ENCODE measurements around the gene DONSON.

The DONSON gene

DNA sequence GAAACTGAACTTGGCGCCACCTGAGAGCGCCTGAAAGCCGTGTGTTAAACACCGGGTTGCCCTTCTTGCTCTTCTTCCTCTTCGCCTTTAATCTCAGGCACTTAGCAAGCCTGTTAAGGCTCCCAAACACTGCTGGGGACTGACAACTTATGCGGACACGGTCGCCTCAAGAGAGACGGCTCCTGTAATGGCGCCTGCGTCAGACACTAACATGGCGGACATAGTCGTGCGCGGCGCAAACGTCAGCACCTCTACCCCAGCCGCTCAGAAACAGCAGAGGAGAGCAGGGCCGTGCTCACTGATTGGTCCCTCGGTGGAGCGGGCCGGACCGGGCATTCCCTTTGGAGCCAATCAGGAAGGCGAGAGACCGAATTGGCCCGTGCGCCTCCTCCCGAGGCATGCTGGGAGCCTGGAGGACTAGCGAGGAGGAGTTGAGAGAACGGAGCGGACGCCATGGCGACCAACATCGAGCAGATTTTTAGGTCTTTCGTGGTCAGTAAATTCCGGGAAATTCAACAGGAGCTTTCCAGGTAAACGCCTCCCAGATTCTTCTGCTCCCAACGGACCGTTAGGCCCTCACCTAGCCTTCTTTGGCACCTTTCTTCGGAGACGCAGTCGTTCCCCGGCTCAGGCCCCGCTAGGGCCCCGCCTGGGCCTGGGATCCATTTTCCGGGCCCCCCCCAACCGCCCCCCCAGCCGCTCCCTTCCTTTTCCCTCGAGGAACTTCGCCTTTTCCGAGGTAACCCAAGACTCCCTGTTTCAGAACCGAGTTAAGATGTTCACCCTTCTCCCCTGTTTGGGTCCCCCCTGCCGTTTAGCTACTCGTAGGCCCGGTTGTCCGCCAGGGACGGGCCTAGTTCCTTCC, 45.6 kb downstream of the DONSON start, which contains the start of gene SON:
Gene SON (plus strand): TSS at position 399 of the 865 bp plus-strand sequence. CDS start 55 bp downstream, at position 454.
- in situ Hi-C loops (cut with MboI; ENCODE audit: low sequenced_read_pairs) = no loop called here

DNA sequence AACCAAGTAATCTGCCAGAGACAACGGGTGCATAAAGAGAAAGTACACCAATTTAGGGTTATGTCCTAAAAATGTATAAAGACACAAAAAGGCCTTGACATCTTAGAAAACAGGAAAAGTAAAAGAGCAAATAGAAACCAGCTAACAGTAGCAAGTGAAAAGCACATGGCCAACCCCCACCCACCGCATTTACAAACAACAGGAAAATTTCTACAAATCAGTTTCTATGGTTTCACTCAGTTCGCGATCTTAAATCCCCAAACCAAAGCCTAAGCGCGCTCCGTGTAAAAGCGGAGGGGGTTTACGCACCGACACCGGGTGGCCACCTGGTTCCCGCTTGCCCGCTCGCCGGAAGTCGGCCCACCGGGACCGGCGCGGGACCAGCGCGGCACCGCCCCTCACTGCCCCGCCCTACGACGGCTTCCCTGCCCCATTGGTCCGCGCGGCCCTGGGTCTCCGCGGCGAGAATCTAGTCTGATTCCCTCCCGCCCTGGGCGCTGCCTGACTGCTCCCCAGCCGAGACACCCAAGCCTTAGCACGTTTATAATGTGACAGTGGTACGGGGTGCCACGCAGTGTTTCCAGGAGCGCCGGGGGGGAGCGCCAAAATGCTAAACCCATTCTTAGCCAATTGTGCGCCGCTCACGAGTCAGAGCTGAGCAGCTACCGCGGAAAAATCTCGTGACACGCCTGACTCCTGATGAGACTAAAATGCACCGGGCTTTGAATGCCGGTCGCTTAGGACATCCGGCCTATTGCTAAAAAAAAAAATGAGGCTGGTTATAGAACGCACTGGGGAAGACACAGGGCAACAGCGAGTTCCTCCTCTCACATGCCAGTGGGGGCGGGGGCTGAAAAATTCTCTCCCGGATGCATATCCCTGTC, 46.5 kb downstream of the DONSON start, which contains the start of gene GART:
Gene GART (minus strand): TSS at position 362 of the 884 bp plus-strand sequence. CDS start 2,802 bp downstream, outside the sequence.
- in situ Hi-C loops (cut with MboI; ENCODE audit: low sequenced_read_pairs) = no loop called here

DNA sequence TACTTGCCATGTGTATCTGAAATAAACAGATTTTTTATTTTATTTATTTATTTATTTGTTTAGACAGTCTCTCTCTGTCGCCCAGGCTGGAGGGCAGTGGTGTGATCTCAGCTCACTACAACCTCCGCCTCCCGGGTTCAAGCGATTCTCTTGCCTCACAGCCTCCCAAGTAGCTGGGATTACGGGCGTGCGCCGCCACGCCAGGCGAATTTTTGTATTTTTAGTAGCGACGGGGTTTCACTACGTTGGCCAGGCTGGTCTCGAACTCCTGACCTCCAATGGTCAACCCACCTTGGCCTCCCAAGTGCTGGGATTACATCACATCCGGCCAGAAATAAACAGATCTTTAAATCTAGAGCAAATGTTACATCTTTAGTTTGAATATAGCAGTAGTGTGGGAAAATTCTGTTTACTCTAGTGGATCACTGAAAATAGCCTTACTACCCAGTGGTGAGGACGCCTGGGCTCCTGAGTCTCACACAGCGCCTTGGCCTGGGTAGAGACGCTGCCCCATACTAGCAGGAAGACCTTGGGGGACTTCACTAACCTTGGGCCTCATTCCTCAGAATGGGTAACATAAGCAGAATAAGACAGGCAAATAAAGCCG, 47.3 kb downstream of the DONSON start:
- in situ Hi-C loops (cut with MboI; ENCODE audit: low sequenced_read_pairs) = no loop called here

DNA sequence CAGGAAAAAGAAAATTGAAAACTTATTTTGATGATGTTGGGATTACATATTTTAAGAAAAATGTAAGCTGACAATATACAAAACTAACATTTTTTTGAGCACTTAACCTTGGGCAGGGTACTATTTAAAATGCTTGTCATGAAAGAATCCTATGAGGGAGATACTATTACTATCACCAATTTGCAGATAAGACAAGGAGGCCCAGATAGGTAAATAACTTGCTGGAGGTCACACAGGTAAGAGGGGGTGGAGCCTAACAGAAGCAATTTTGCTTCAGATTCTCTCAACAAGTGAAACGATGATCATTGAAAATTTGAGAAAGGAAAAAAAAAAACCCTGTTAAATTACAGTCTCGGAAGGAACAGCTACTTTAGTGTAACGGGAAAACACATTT, 47.8 kb downstream of the DONSON start:
- in situ Hi-C loops (cut with MboI; ENCODE audit: low sequenced_read_pairs) = no loop called here

GRCh38 chr21:33539616-33540015, 48.9 kb downstream of the DONSON start:
- in situ Hi-C loops (cut with MboI; ENCODE audit: low sequenced_read_pairs) = no loop called here

DNA sequence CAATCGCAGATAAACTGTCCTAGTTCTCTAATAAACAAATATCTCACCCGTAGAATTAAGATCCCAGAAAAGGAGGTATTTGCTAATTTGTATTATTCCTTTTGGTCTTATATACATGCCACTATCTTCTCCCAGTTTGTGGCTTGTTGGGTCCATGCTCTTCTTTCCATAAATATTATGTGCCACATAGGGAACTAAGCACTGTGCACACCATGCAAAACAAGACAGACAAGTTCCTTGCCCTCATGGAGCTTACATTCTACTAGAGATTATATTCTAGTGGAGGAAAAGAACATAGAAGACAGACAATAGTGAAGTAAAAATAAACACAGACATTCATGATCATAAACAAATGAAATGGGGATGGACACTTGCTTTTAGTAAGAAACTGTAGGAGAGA, 51.3 kb downstream of the DONSON start:
- in situ Hi-C loops (cut with MboI; ENCODE audit: low sequenced_read_pairs) = no loop called here

- in situ Hi-C loops (cut with MboI; ENCODE audit: low sequenced_read_pairs) = no loop called here
Measured at GRCh38 chr21:33531007-33531406, 57.5 kb downstream of the DONSON start.
